GM12865 (cell line): Measurements from ENCODE around the gene ZNF787.

Experiments
- DNase-seq: peaks from one replicate; pipeline ENCODE4 v3.0.0; 2010; ENCODE audit warnings: low read depth
- H3K4me3 ChIP-seq: 2 replicates; pipeline ENCODE4 v1.5.1; 2011; ENCODE audit warnings: mild to moderate bottlenecking, low read depth, low read length, control low read depth
- CTCF ChIP-seq: IDR thresholded peaks from 2 replicates; pipeline ENCODE4 v1.5.1; 2011; ENCODE audit warnings: low read length, control low read depth, low read depth, inconsistent platforms; ENCODE audit not compliant: insufficient read depth; ENCODE audit errors: missing control alignments

Gene ZNF787

DNA sequence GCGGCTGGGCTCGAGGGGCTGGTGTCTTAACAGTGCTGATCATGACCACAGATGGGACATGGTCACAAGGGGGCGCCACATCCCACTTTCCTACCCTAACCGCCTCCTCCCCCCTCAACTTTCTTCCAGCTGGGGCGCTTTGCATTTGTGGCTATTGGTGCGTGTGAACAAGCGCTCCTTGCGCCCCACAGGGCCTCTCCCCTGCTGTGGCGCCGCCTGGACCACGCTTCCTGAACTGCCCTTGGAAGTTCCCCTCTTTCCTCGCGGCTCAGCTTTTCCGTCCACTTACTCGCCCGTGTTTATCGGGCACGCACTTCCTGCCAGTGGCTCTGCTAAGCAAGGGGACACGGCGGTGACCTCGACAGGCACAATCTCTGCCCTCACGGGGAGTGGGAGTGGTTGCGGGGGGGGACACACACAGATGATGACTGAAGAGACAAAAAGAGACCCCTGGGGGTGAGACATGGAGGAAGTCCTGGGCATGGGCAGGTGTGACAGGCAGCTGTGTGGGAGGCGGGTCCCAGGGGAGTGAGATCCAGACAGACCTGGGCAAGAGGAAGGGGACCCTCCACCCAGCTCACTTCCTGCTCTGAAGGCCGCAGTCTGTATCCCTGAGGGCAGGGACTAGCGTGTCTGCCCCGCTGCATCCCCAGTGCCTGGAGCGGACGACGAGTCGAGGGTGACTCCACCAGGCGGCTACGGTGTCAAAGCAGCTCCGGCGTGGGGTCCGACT is 40.3 kb downstream of the ZNF787 start:
- peak overlapping the region; percentile 66 for H3K4me3 ChIP-seq
- peak; percentile 71 for TF ChIP-seq CTCF
- peak; percentile 91 for DNase-seq

- no peak for TF ChIP-seq CTCF
- no peak overlapping the region for H3K4me3 ChIP-seq
- no peak for DNase-seq
Measured at GRCh38 chr19:56079609-56080008, 41.5 kb downstream of the ZNF787 start.

GRCh38 chr19:56076498-56076897 is 44.6 kb downstream of the ZNF787 start:
- peak; percentile 76 for TF ChIP-seq CTCF
- peak; percentile 55 for DNase-seq
- H3K4me3 ChIP-seq: no peak overlapping the region

- TF ChIP-seq CTCF: peak; percentile 39
- no peak overlapping the region for H3K4me3 ChIP-seq
Measured at GRCh38 chr19:56071151-56071550, 49.9 kb downstream of the ZNF787 start.

GRCh38 chr19:56069642-56070041 is 51.5 kb downstream of the ZNF787 start:
- no peak for DNase-seq
- TF ChIP-seq CTCF: no peak
- no peak overlapping the region for H3K4me3 ChIP-seq

More at GRCh38 chr19:56071151-56071550, 49.9 kb downstream of the ZNF787 start:
- peak; percentile 50 for DNase-seq

- H3K4me3 ChIP-seq: peak overlapping the region; percentile 44
- peak; percentile 59 for DNase-seq
- peak; percentile 95 for TF ChIP-seq CTCF
Measured at GRCh38 chr19:56066152-56067023, 54.7 kb downstream of the ZNF787 start.

DNA sequence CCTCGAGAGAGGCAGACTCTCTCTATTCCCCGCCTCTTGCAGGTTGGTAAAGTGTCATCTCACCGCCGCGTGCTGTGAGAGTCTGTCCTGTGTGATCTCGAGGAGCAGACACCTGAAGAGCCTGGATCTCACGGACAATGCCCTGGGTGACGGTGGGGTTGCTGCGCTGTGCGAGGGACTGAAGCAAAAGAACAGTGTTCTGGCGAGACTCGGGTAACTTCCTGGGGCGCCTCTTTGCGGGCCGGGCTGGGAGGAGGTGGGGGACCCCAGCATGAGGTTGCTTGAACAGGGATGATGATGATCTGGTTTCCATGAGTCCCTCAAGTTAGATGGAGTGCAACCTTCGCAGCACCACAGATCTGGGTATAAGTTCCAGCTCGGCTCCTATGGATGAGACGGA is 67.5 kb downstream of the ZNF787 start:
- no peak overlapping the region for H3K4me3 ChIP-seq
- DNase-seq: no peak
- no peak for TF ChIP-seq CTCF
